ENCODE measurements around the gene OR10W1.

Gene OR10W1

GRCh38 chr11:58268142-58268541 is at the start of gene OR10W1:
Gene OR10W1 (minus strand): TSS chr11:58268260. CDS start chr11:58267858, 402 bp downstream.
- DNase-seq = no peak

GRCh38 chr11:58316142-58316541 is 48.1 kb upstream of the OR10W1 start:
- no peak for DNase-seq

- DNase-seq = no peak
Measured at GRCh38 chr11:58301576-58301975, 33.5 kb upstream of the OR10W1 start.

GRCh38 chr11:58292017-58292416 is 24.0 kb upstream of the OR10W1 start:
- no peak for DNase-seq

GRCh38 chr11:58289266-58289665 is 21.2 kb upstream of the OR10W1 start:
- no peak for DNase-seq

GRCh38 chr11:58286249-58286648 is 18.2 kb upstream of the OR10W1 start:
- DNase-seq = no peak

GRCh38 chr11:58285483-58286040 is 17.5 kb upstream of the OR10W1 start:
- DNase-seq = no peak

- no peak for DNase-seq
Measured at GRCh38 chr11:58276151-58276550, 8.1 kb upstream of the OR10W1 start.

- no peak for DNase-seq
Measured at GRCh38 chr11:58275002-58275401, 6.9 kb upstream of the OR10W1 start.

- DNase-seq = no peak
Measured at GRCh38 chr11:58259983-58260382, 8.1 kb downstream of the OR10W1 start.

GRCh38 chr11:58254936-58255335 is 13.1 kb downstream of the OR10W1 start:
- no peak for DNase-seq

GRCh38 chr11:58243954-58244353 is 24.1 kb downstream of the OR10W1 start:
- DNase-seq = no peak

GRCh38 chr11:58227956-58228615 is 40.0 kb downstream of the OR10W1 start:
- no peak for DNase-seq

GRCh38 chr11:58222721-58223120 is 45.3 kb downstream of the OR10W1 start:
- DNase-seq = no peak
